Amygdala (tissue), 56 donors: ENCODE measurements around the gene BMERB1.
"Not testable (repeated sequence)": the region's sequence is repeated elsewhere in the genome, so short reads cannot be mapped to it uniquely, and the experiment has no call there.

Source experiments
- DNase-seq, 56 donors: peaks; one replicate each; lab custom pipeline; 2025; lab: John Stamatoyannopoulos, UW

The BMERB1 gene

DNA sequence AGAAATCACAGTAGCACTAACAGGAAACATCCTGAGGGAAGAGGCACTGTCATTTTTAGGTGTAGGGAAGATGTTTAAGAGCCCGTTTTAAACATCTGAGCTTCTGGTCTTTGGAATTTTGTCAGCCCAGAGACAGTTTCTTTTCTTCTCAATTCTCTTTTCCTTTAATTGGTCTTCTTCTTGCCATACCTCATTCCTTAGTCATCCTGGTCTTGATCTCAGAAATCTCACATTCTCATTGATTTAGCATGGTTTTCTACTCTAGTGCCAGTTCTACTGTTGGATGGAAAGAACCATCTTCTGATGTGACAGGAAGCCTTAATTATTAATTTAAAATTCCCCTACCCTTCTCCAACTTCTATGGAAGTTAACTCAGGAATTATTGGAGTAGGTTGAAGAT is 25.4 kb downstream of the BMERB1 start:
- no peak for DNase-seq

DNA sequence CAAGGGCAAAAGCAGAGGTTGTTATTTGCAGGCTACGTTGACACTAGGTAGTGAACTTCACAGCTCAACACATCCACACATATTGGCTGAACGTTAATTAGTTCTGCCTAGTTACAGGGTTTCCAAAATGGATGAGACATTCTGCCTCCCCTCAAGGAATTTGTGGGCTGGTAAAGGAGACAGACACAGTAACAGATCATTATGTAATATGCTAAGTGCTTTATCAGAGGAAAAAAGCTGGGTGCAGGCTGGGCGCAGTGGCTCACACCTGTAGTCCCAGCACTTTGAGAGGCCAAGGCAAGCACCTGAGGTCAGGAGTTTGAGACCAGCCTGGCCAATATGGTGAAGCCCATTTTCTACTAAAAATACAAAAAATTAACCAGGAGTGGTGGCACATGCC is 26.2 kb downstream of the BMERB1 start:
- no peak for DNase-seq

DNA sequence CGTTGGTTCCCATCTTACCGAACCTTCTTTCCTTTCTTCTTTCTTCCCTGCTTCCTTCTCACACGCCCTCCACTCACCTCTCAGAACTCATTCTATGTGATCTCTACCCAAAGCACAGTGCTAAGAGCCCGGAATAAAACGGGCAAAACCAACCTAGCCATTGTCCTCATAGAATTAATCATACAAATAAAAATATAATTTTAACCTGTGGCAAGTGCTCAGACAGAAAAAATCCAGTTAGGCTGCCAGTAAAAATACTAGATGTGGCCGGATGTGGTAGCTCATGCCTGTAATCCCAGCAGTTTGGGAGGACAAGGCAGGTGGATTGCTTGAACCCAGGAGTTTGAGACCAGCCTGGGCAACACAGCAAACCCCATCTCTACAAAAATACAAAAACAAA is 27.0 kb downstream of the BMERB1 start:
- DNase-seq = no peak

DNA sequence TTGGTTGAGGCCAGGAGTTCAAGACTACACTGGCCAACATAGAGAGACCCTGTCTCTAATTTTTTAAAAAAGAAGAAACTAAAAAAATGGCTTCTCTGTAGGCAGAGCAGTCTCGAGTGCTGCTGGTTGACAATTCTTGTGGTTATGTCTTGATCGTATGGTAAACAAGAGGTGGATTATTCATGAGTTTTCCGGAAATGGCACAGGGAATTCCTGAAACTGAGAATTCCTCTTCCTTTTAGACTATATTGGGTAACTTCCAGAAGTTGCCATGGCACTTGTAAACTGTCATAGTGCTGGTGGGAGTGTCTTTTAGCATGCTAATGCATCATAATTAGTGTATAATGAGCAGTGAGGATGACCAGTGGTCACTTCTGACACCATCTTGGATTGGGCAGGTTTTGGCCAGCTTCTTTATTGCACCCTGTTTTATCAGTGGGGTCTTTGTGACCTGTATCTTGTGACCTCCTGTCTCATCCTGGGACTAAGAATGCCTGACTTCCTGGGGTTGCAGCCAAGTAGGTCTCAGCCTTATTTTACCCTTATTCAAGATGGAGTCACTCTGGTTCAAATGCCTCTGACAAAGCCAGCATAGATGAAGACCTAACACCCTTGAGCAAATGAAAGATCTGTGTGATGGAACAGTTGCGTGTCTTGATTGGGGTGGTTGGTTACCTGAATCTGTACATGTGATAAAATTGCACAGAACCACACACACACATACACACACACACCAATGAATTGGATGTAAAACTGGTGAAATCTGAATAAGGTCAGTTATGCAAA is 30.2 kb downstream of the BMERB1 start:
- no peak for DNase-seq

GRCh38 chr16:15466131-15466530 is 31.7 kb downstream of the BMERB1 start:
- no peak for DNase-seq

GRCh38 chr16:15466886-15467781 is 32.7 kb downstream of the BMERB1 start:
- DNase-seq = no peak

- not testable (repeated sequence) for DNase-seq
Observed at GRCh38 chr16:15476971-15477370, 42.6 kb downstream of the BMERB1 start.

- no peak for DNase-seq
Observed at GRCh38 chr16:15477802-15478201, 43.4 kb downstream of the BMERB1 start.

GRCh38 chr16:15482068-15482747 is 47.8 kb downstream of the BMERB1 start:
- DNase-seq = peak in 10 of 56 donors; percentile 4 to 34 (median 15)

- DNase-seq = no peak
Observed at GRCh38 chr16:15482748-15483298, 48.4 kb downstream of the BMERB1 start.

GRCh38 chr16:15483857-15484256 is 49.5 kb downstream of the BMERB1 start:
- no peak for DNase-seq

GRCh38 chr16:15484662-15485061 is 50.3 kb downstream of the BMERB1 start:
- no peak for DNase-seq

DNA sequence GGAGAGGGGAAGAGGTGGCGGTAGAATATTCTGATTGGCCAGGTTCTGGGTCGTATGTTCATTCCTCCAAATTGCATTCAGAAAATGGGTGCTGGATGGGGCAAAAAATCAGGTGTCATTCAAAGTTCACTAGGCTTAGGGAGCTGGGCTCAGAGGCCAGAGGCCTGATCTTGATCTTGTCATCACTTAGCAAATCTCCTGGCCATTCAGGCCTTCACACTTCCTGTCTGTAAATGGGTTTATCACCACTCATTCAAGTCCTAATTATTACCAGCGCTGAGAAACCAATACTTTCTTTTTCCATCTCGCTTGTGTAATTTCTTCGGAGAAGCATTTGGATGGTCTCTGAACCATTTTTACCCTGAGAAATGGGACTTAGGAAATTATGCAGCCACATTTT is 50.8 kb downstream of the BMERB1 start:
- no peak for DNase-seq

- no peak for DNase-seq
Observed at GRCh38 chr16:15486661-15487060, 52.3 kb downstream of the BMERB1 start.

DNA sequence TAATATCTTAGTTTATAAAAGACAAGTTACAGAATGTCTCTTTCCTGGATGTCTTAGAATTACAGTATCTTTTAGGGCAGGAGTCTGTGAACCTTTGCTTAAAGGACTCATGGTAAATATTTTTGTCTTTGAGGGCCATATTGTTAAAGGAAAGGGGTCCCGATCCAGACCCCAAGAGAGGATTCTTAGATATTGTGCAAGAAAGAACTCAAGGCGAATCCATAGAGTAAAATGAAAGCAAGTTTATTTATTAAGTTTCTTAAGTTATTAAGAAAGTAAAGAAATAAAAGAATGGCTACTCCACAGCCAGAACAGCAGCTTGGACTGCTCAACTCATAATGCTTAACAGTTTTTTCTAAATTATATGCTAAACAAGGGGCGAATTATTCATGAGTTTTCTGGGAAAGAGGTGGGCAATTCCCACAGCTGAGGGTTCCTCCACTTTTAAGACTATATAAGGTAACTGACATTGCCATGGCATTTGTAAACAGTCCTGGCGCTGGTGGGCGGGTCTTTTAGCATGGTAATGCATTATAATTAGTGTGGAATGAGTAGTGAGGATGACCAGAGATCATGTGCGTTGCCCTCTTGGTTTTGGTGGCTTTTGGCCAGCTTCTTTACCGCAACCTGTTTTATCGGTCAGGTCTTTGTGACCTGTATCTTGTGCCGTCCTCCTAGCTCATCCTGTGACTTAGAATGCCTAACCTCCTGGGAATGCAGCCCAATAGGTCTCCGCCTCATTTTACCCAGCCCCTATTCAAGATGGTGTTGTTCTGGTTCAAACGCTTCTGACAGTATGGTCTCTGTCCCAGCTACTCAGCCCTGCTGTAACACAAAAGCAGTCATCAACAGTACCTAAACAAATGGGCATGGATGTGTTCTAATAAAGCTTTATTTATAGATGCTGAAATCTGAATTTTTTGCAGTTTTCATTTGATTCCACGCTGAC is 53.2 kb downstream of the BMERB1 start:
- DNase-seq = no peak

- no peak for DNase-seq
Observed at GRCh38 chr16:15489016-15489415, 54.6 kb downstream of the BMERB1 start.

- no peak for DNase-seq
Observed at GRCh38 chr16:15490123-15490711, 55.8 kb downstream of the BMERB1 start.

GRCh38 chr16:15491411-15491810 is 57.0 kb downstream of the BMERB1 start:
- DNase-seq = no peak

DNA sequence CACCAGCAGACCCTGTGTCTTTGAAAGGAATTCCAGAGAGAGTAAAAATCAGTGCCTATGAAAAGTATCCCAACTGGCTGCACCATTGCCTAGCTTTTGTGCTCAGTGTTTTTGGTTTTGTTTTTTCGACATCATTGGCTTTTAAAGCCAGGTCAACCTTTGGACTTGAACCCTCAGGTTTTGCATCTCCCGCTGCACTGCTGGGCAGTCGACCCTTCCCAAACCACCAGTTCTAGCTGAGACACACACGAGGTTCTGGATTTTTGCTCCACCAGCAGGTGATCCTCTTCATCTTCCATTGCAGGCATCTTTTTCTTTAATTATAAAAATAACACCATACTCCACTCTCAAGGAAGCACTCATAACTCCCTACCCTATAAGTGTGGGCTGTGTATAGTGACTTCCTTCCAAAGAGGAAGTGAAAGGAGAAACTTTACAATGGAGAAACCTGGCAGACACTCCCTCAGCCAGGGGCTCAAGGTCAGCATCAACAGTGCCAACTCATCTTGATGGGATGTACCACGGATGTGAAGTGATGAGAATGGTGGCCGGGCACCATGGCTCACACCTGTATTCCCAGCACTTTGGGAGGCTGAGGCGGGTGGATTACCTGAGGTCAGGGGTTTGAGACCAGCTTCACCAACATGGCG is 57.8 kb downstream of the BMERB1 start:
- no peak for DNase-seq
